OCI-LY1 (cell line): ENCODE results near the gene KCNIP4.

Source experiments
- H2AFZ ChIP-seq: fragments of 200-600 bp; sonication (generic), shearing (Covaris generic); 2 replicates; pipeline ENCODE4 v1.6.0; 2014; ENCODE audit warnings: antibody characterized with exemption, mild to moderate bottlenecking, low read length
- H3F3A ChIP-seq: fragments of 200-600 bp; sonication (generic), shearing (Covaris generic); 2 replicates; pipeline ENCODE4 v1.6.0; 2014; ENCODE audit warnings: mild to moderate bottlenecking, antibody characterized with exemption, low read length, moderate library complexity; ENCODE audit not compliant: insufficient read depth
- H3K27ac ChIP-seq: fragments of 200-600 bp; sonication (generic); 2 replicates; pipeline ENCODE4 v1.5.1; 2014; ENCODE audit warnings: low read length, mixed run types, mild to moderate bottlenecking, low read depth; ENCODE audit not compliant: poor library complexity, severe bottlenecking
- H3K27me3 ChIP-seq: fragments of 200-600 bp; sonication (generic); 2 replicates; pipeline ENCODE4 v1.6.0; 2014; ENCODE audit warnings: antibody characterized with exemption, mild to moderate bottlenecking, low read length, moderate library complexity; ENCODE audit not compliant: insufficient read depth
- H3K36me3 ChIP-seq: fragments of 200-600 bp; sonication (generic); 2 replicates; pipeline ENCODE4 v1.6.1; 2014; ENCODE audit warnings: mild to moderate bottlenecking, antibody characterized with exemption, low read length, moderate library complexity, mixed read lengths; ENCODE audit not compliant: insufficient read depth
- H3K4me1 ChIP-seq: fragments of 200-600 bp; sonication (generic); 2 replicates; pipeline ENCODE4 v1.5.1; 2014; ENCODE audit warnings: mild to moderate bottlenecking, low read length, moderate library complexity; ENCODE audit not compliant: insufficient read depth, severe bottlenecking
- H3K4me2 ChIP-seq: fragments of 200-600 bp; sonication (generic), shearing (Covaris generic); 2 replicates; pipeline ENCODE4 v1.6.1; 2014; ENCODE audit warnings: low read length
- H3K4me3 ChIP-seq: fragments of 200-600 bp; sonication (generic); 2 replicates; pipeline ENCODE4 v1.5.1; 2014; ENCODE audit warnings: low read length, low read depth, mild to moderate bottlenecking, mixed read lengths; ENCODE audit not compliant: poor library complexity, severe bottlenecking
- H3K79me2 ChIP-seq: fragments of 200-600 bp; shearing (Covaris generic); 2 replicates; pipeline ENCODE4 v1.6.1; 2016; ENCODE audit warnings: mixed run types, low read length, mixed read lengths; ENCODE audit not compliant: insufficient read depth
- H3K9ac ChIP-seq: fragments of 200-600 bp; sonication (generic), shearing (Covaris generic); 2 replicates; pipeline ENCODE4 v1.6.1; 2014; ENCODE audit warnings: mild to moderate bottlenecking, low read length, mixed read lengths
- H3K9me2 ChIP-seq: fragments of 200-600 bp; sonication (generic), shearing (Covaris generic); 2 replicates; pipeline ENCODE4 v1.6.1; 2014; ENCODE audit warnings: low read depth, mild to moderate bottlenecking, low read length, mixed read lengths
- H3K9me3 ChIP-seq: fragments of 200-600 bp; shearing (Covaris generic); 2 replicates; pipeline ENCODE4 v1.6.1; 2014; ENCODE audit warnings: low read length, mixed read lengths
- H4K20me1 ChIP-seq: fragments of 200-600 bp; sonication (generic), shearing (Covaris generic); 2 replicates; pipeline ENCODE4 v1.6.0; 2016; ENCODE audit warnings: mild to moderate bottlenecking, low read length; ENCODE audit not compliant: insufficient read depth
- EZH2 ChIP-seq: fragments of 200-600 bp; sonication (generic), shearing (Covaris generic); IDR thresholded peaks from 2 replicates; pipeline ENCODE4 v1.8.0; 2017; ENCODE audit warnings: borderline replicate concordance, mixed run types, mild to moderate bottlenecking, antibody characterized with exemption, low read length, moderate library complexity, mixed read lengths
- TF ChIP-seq, protein P1 (sequence below): fragments of 200-600 bp; sonication (generic), shearing (Covaris generic); IDR thresholded peaks from 2 replicates; pipeline ENCODE4 v1.5.1; 2017; ENCODE audit warnings: mild to moderate bottlenecking, antibody characterized with exemption, low read length, moderate library complexity, mixed read lengths

KCNIP4 gene

DNA sequence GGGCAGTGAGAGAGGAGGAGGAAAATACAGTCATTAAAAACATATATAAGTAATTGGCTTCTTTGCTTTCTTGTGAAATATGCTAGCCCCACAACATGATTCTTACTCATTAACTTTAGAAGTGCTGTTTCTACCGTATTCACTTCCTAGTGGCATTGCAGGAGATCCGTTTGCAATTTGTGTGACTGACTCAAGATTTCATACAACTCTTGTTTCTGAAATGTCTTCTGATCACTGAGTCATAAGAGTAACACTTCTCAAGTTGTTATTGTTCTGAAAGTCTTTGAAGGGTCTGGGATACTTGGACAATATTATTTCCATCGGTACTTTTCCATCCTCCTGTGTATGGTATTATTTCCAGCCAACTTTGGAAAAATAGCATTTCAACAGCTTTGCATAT, 937.5 kb downstream of the KCNIP4 start:
- Histone ChIP-seq H3K79me2 (no peaks in the 10 kb centered on the region), H4K20me1 (no peaks in the 10 kb centered on the region), H3K4me3 (no peak overlapping the region), H2AFZ (no peak overlapping the region), H3K4me2 (no peak overlapping the region), H3K4me1 (no peaks in the 10 kb centered on the region), H3F3A (no peaks in the 10 kb centered on the region), H3K9ac (no peak overlapping the region), H3K9me2 (no peaks in the 10 kb centered on the region), H3K27ac (no peak overlapping the region), H3K36me3 (no peaks in the 10 kb centered on the region), H3K27me3 (no peaks in the 10 kb centered on the region), H3K9me3 (no peaks in the 10 kb centered on the region)
- TF ChIP-seq, protein P1, sequence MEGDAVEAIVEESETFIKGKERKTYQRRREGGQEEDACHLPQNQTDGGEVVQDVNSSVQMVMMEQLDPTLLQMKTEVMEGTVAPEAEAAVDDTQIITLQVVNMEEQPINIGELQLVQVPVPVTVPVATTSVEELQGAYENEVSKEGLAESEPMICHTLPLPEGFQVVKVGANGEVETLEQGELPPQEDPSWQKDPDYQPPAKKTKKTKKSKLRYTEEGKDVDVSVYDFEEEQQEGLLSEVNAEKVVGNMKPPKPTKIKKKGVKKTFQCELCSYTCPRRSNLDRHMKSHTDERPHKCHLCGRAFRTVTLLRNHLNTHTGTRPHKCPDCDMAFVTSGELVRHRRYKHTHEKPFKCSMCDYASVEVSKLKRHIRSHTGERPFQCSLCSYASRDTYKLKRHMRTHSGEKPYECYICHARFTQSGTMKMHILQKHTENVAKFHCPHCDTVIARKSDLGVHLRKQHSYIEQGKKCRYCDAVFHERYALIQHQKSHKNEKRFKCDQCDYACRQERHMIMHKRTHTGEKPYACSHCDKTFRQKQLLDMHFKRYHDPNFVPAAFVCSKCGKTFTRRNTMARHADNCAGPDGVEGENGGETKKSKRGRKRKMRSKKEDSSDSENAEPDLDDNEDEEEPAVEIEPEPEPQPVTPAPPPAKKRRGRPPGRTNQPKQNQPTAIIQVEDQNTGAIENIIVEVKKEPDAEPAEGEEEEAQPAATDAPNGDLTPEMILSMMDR = no peak
- no peak for TF ChIP-seq EZH2

DNA sequence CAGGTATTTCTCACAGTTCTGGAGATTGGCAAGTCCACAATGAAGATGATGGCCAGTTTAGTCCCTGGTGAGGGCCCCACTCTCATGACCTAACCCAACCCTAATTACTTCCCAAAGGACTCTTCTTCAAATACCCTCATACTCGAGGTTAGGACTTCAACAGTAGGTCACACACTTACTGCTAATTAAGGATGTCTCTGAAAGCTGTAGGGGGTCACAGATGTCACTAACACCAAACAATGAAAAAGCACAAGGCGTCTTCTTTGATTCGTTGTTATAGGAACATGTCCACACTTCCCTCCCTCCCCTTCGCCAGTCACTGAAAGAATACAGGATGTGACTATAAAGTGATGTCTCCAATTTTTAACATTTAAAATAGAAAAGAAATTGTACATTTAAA, 938.6 kb downstream of the KCNIP4 start:
- no peak overlapping the region for H2AFZ ChIP-seq
- no peak overlapping the region for H3K27ac ChIP-seq
- no peaks in the 10 kb centered on the region for H3K27me3 ChIP-seq
- H3K9me3 ChIP-seq = no peaks in the 10 kb centered on the region
- no peaks in the 10 kb centered on the region for H4K20me1 ChIP-seq
- no peak overlapping the region for H3K4me2 ChIP-seq
- no peaks in the 10 kb centered on the region for H3F3A ChIP-seq
- TF ChIP-seq, protein P1 = no peak
- no peak for TF ChIP-seq EZH2
- no peaks in the 10 kb centered on the region for H3K79me2 ChIP-seq
- H3K4me1 ChIP-seq = no peaks in the 10 kb centered on the region
- no peaks in the 10 kb centered on the region for H3K36me3 ChIP-seq
- H3K4me3 ChIP-seq = no peak overlapping the region
- no peak overlapping the region for H3K9ac ChIP-seq
- H3K9me2 ChIP-seq = no peaks in the 10 kb centered on the region

DNA sequence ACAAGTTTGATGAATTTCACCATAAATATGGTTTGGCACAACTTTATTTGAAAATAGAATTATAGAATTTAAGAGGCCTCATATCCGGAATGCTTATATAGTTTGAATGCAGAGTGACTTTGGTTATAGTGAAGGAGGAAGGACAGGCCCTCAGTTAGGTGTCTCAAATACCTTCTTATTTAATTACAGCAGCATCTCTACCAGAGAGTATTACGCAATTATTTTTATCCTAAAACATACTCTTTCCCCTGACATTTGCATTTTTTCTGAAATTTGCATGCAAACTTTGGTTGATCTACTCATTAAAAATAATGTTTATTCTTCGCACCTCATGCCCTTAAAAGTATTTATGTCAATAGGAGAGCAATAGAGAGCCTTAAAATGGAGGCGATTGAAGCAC, 942.9 kb downstream of the KCNIP4 start:
- Histone ChIP-seq H3K4me2 (no peak overlapping the region), H3K9me2 (no peaks in the 10 kb centered on the region), H3K36me3 (no peaks in the 10 kb centered on the region), H3K79me2 (no peaks in the 10 kb centered on the region), H2AFZ (no peak overlapping the region), H4K20me1 (no peaks in the 10 kb centered on the region), H3K27me3 (no peaks in the 10 kb centered on the region), H3K9ac (no peak overlapping the region), H3F3A (no peaks in the 10 kb centered on the region), H3K4me1 (no peaks in the 10 kb centered on the region), H3K27ac (no peak overlapping the region), H3K9me3 (no peaks in the 10 kb centered on the region), H3K4me3 (no peak overlapping the region)
- TF ChIP-seq EZH2 = no peak
- TF ChIP-seq, protein P1 = no peak
